ENCODE results near the gene PBRM1.

PBRM1 gene

GRCh38 chr3:52532838-52533622, 152.7 kb downstream of the PBRM1 start:
- peak; percentile 71 for DNase-seq (ENCODE audit: low spot score)
- in situ Hi-C loops (cut with MboI; ENCODE audit: low pct_unique_long_range_greater_than_20kb, low sequenced_read_pairs, unreplicated experiment) = no loop called here
- TF ChIP-seq CTCF (IDR thresholded peaks at IDR 0.05; ENCODE audit: extremely low read depth, insufficient read depth, missing control alignments) = no peak

GRCh38 chr3:52532517-52532837, 153.2 kb downstream of the PBRM1 start:
- no peak for TF ChIP-seq CTCF (IDR thresholded peaks at IDR 0.05; ENCODE audit: extremely low read depth, insufficient read depth, missing control alignments)
- DNase-seq (ENCODE audit: low spot score) = peak; percentile 59
- in situ Hi-C loops (cut with MboI; ENCODE audit: low pct_unique_long_range_greater_than_20kb, low sequenced_read_pairs, unreplicated experiment) = no loop called here

- DNase-seq (ENCODE audit: low spot score) = peak; percentile 14
- in situ Hi-C loops (cut with MboI; ENCODE audit: low pct_unique_long_range_greater_than_20kb, low sequenced_read_pairs, unreplicated experiment) = no loop called here
- TF ChIP-seq CTCF (IDR thresholded peaks at IDR 0.05; ENCODE audit: extremely low read depth, insufficient read depth, missing control alignments) = no peak
Observed at GRCh38 chr3:52531860-52532516, 153.7 kb downstream of the PBRM1 start.

GRCh38 chr3:52530918-52531826, 154.5 kb downstream of the PBRM1 start:
- no peak for TF ChIP-seq CTCF (IDR thresholded peaks at IDR 0.05; ENCODE audit: extremely low read depth, insufficient read depth, missing control alignments)
- peak; percentile 17 for DNase-seq (ENCODE audit: low spot score)
- in situ Hi-C loops (cut with MboI; ENCODE audit: low pct_unique_long_range_greater_than_20kb, low sequenced_read_pairs, unreplicated experiment) = no loop called here

GRCh38 chr3:52529376-52530333, 156.1 kb downstream of the PBRM1 start:
- in situ Hi-C loops (cut with MboI; ENCODE audit: low pct_unique_long_range_greater_than_20kb, low sequenced_read_pairs, unreplicated experiment) = no loop called here
- no peak for DNase-seq (ENCODE audit: low spot score)
- no peak for TF ChIP-seq CTCF (IDR thresholded peaks at IDR 0.05; ENCODE audit: extremely low read depth, insufficient read depth, missing control alignments)

All from GM13977 (cell line).